OCI-LY3 (cell line): ENCODE results near the gene TOP1.
"Not testable (repeated sequence)": the region's sequence is repeated elsewhere in the genome, so short reads cannot be mapped to it uniquely, and the experiment has no call there.

Experiments
- H2AFZ ChIP-seq: fragments of 200-600, 300-600 bp; shearing (Covaris generic); 2 replicates; pipeline ENCODE4 v1.6.0; 2014; ENCODE audit warnings: antibody characterized with exemption, low read depth, low read length
- H3K27ac ChIP-seq: fragments of 200-600, 300-600 bp; sonication (generic); 2 replicates; pipeline ENCODE4 v1.5.1; 2014; ENCODE audit warnings: mild to moderate bottlenecking, low read length, moderate library complexity, mixed read lengths
- H3K27me3 ChIP-seq: fragments of 200-600, 300-600 bp; sonication (generic); 2 replicates; pipeline ENCODE4 v1.6.1; 2014; ENCODE audit warnings: low read depth, low read length, mixed read lengths
- H3K36me3 ChIP-seq: fragments of 200-600, 300-600 bp; sonication (generic); replicated peaks from 2 replicates; pipeline ENCODE3; 2014; ENCODE audit warnings: low read depth, low read length, mixed read lengths
- H3K4me1 ChIP-seq: fragments of 300-600, 200-600 bp; sonication (generic); 2 replicates; pipeline ENCODE4 v1.6.1; 2014; ENCODE audit warnings: low read length, mixed read lengths
- H3K4me2 ChIP-seq: fragments of 200-600, 300-600 bp; sonication (generic); 2 replicates; pipeline ENCODE4 v1.6.1; 2014; ENCODE audit warnings: low read length, mixed read lengths
- H3K4me3 ChIP-seq: fragments of 300-600, 200-600 bp; sonication (generic); 2 replicates; pipeline ENCODE4 v1.5.1; 2014; ENCODE audit warnings: antibody characterized with exemption, mild to moderate bottlenecking, low read length, moderate library complexity
- H3K79me2 ChIP-seq: fragments of 300-600, 200-600 bp; shearing (Covaris generic); 2 replicates; pipeline ENCODE4 v1.6.1; 2014; ENCODE audit warnings: mild to moderate bottlenecking, low read length, mixed read lengths
- H3K9ac ChIP-seq: fragments of 300-600, 200-600 bp; shearing (Covaris generic); 2 replicates; pipeline ENCODE4 v1.6.0; 2014; ENCODE audit warnings: mild to moderate bottlenecking, low read length, moderate library complexity
- H3K9me3 ChIP-seq: fragments of 200-600, 300-600 bp; shearing (Covaris generic); 2 replicates; pipeline ENCODE4 v1.6.1; 2014; ENCODE audit warnings: low read length, mixed read lengths; ENCODE audit not compliant: insufficient read depth
- H4K20me1 ChIP-seq: fragments of 200-600, 300-600 bp; sonication (generic); 2 replicates; pipeline ENCODE4 v1.6.1; 2016; ENCODE audit warnings: low read length, mixed read lengths; ENCODE audit not compliant: insufficient read depth
- CTCF ChIP-seq: fragments of 200-600, 300-600 bp; sonication (generic); IDR thresholded peaks from 2 replicates; pipeline ENCODE4 v1.5.1; 2014; ENCODE audit warnings: antibody characterized with exemption, low read length, low read depth
- EZH2phosphoT487 ChIP-seq: fragments of 200-600 bp; shearing (Covaris generic); IDR thresholded peaks from 2 replicates; pipeline ENCODE4 v1.6.1; 2018; ENCODE audit warnings: antibody characterized with exemption, mixed run types, low read depth

TOP1 gene

GRCh38 chr20:41131594-41132387 lies 103.2 kb downstream of the TOP1 start:
- TF ChIP-seq CTCF (no peak), EZH2phosphoT487 (no peak)
- H3K4me1 ChIP-seq, result peaks cover 40% of the 10 kb centered on the region
- no peaks in the 10 kb centered on the region for H4K20me1 ChIP-seq
- no peaks in the 10 kb centered on the region for H3K9me3 ChIP-seq
- H2AFZ ChIP-seq, result no peak overlapping the region
- no peak overlapping the region for H3K4me3 ChIP-seq
- no peak overlapping the region for H3K9ac ChIP-seq
- H3K36me3 ChIP-seq, result peaks cover 14% of the 10 kb centered on the region
- no peaks in the 10 kb centered on the region for H3K27me3 ChIP-seq
- H3K4me2 ChIP-seq, result peak overlapping the region; percentile 16; the same call in 1 of the 2 replicates
- peak overlapping the region; percentile 45 for H3K27ac ChIP-seq
- H3K79me2 ChIP-seq, result no peaks in the 10 kb centered on the region

GRCh38 chr20:41132388-41132775 lies 103.8 kb downstream of the TOP1 start:
- not testable (repeated sequence) for H3K9me3 ChIP-seq, H3K27me3 ChIP-seq, H3K27ac ChIP-seq, H3K36me3 ChIP-seq, H3K9ac ChIP-seq, H3K79me2 ChIP-seq, H2AFZ ChIP-seq, H3K4me3 ChIP-seq, H3K4me2 ChIP-seq, H4K20me1 ChIP-seq
- H3K4me1 ChIP-seq, result peaks cover 40% of the 10 kb centered on the region

GRCh38 chr20:41133709-41134361 lies 105.2 kb downstream of the TOP1 start:
- TF ChIP-seq EZH2phosphoT487, result no peak
- no peak for TF ChIP-seq CTCF
- Histone ChIP-seq H3K4me1 (peaks cover 47% of the 10 kb centered on the region), H4K20me1 (peaks cover 7% of the 10 kb centered on the region; the same call in 1 of the 2 replicates), H3K27me3 (no peaks in the 10 kb centered on the region), H3K79me2 (peaks cover 15% of the 10 kb centered on the region), H3K27ac (no peak overlapping the region), H2AFZ (peak overlapping the region; percentile 37; the same call in 1 of the 2 replicates), H3K9ac (no peak overlapping the region), H3K36me3 (peaks cover 6% of the 10 kb centered on the region), H3K9me3 (no peaks in the 10 kb centered on the region), H3K4me2 (peak overlapping the region; percentile 33), H3K4me3 (no peak overlapping the region)

DNA sequence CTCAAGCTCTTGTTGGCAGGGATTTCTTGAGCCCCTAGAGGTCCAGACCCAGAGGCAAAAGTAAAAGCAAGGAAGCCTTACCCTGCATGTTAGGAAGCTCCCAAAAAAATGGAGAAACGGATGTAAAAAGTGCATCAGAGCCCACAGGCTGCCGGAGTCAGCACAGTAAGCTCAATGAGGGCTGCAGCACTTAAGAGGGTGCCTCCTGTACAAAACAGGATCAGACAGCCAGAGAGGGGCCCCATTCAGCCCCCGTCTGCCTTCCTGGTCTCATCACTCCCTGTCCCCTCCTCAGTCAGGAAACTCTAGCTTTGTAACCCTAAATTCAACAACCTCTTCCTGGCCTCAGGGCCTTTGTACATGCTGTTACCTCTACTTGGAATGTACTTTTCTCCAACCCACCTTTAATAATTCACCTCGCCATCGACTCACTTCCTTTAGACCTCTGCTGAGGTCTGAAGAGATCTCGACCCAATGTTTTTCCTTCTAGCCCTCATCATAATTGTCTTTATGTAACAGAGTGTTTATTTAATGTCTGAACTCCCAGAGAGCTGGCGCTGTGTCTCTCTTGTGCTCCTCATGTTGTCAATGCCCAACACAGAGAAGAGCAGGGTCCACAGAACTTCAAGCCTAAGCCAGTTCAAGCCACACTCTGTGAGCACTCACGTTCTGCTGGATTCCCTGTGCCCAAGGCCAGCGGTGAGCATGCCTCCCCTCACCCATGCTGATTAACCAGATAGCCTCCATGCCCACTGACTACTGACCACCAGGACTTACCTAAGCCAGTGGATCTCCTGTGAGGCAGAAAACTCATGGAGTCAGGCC lies 106.0 kb downstream of the TOP1 start:
- peaks cover 22% of the 10 kb centered on the region for H3K79me2 ChIP-seq
- H3K27ac ChIP-seq, result no peak overlapping the region
- peak overlapping the region; percentile 33 for H3K4me2 ChIP-seq
- peaks cover 6% of the 10 kb centered on the region for H3K36me3 ChIP-seq
- H3K4me3 ChIP-seq, result no peak overlapping the region
- H4K20me1 ChIP-seq, result peaks cover 14% of the 10 kb centered on the region
- no peaks in the 10 kb centered on the region for H3K27me3 ChIP-seq
- no peaks in the 10 kb centered on the region for H3K9me3 ChIP-seq
- TF ChIP-seq EZH2phosphoT487, result no peak
- TF ChIP-seq CTCF, result no peak
- no peak overlapping the region for H3K9ac ChIP-seq
- peaks cover 54% of the 10 kb centered on the region for H3K4me1 ChIP-seq
- H2AFZ ChIP-seq, result peak overlapping the region; percentile 37; the same call in 1 of the 2 replicates
